Posterior vena cava (tissue), 2 donors: ENCODE measurements around the gene PADI3. TPM values are rescaled to one million over a fixed set of nuclear protein-coding genes. Genes with fewer than 3 reads are reported as not detected.

Experiments used
- DNase-seq: peaks from one replicate; pipeline ENCODE4 v3.0.0-alpha.2; 2020; ENCODE audit warnings: low spot score
- intact Hi-C, 2 donors: fragments of 100-400 bp; cut with DNase I; formaldehyde crosslinking; loops; one replicate each; pipeline versions ENCODE4 v1.14.1 to v1.14.2; 2022 to 2023
- long read RNA-seq, 2 donors: library from polyadenylated mRNA; unstranded; transcript quantifications; one replicate each; pipeline ENCODE4 v2.0.0, GENCODE V29; 2020 to 2021
- total RNA-seq, 2 donors: library from RNA; stranded (reverse); fragmentation: NEBNext Ultra II Directional; extraction: Animal tissue kit (Norgen Biotek cat#: 25700); gene quantifications; one replicate each; pipeline ENCODE4 v1.2.1, GENCODE V29; 2021
- donor health status: DM: yes; HTN: yes; CAD: no.
- donor health status: DM: yes; HTN: yes; CAD: no.

PADI3 gene, protein sequence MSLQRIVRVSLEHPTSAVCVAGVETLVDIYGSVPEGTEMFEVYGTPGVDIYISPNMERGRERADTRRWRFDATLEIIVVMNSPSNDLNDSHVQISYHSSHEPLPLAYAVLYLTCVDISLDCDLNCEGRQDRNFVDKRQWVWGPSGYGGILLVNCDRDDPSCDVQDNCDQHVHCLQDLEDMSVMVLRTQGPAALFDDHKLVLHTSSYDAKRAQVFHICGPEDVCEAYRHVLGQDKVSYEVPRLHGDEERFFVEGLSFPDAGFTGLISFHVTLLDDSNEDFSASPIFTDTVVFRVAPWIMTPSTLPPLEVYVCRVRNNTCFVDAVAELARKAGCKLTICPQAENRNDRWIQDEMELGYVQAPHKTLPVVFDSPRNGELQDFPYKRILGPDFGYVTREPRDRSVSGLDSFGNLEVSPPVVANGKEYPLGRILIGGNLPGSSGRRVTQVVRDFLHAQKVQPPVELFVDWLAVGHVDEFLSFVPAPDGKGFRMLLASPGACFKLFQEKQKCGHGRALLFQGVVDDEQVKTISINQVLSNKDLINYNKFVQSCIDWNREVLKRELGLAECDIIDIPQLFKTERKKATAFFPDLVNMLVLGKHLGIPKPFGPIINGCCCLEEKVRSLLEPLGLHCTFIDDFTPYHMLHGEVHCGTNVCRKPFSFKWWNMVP
- total RNA-seq = not detected
- long read RNA-seq, donor 1 = 0 reads
- long read RNA-seq, donor 2 = 0 reads

GRCh38 chr1:17248781-17249180 lies at the start of gene PADI3:
Gene PADI3, plus strand, starts transcription at chr1:17249098. Its CDS starts 40 bp downstream, at chr1:17249138.
- intact Hi-C loops = no loop called here
- no peak for DNase-seq

DNA sequence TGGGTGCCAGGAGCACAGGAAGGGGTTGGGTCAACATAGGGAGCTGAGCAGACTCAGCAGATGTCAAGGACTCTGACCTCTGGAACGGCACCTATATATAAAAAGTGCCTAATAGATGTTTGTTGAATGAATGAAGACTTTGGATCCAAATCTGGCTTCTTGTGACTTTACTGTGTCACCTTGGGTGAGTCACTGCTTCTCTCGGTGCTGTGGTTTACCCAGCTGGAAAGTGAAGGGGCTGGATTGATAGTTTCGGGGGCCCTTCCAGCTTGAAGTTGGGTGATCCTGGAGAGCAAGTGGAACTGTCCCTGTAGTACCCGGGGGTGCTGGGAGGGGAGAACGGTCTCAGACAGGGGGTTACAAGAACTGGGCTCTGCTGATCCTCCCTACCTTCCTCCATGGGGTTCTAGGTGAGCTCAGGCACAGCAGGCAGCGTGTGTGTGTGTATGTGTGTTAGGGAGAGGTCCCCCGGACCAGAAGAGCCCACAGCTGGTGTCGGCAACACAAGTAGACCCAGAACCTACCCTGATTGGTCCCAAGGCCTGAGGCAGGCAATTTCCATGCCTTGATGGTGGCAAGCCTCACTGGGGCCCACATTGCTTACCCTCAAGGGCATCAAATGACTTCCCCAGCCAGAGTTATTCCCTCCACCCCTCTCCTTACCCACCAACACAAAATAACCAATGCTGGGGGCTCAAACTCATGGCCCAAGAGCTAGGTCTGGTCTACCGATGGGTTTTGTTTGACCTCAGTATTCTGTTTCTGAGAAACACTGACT lies 49.4 kb upstream of the PADI3 start:
- DNase-seq = peak; percentile 70

GRCh38 chr1:17200246-17200645 lies 48.7 kb upstream of the PADI3 start:
- intact Hi-C loops = no loop called here
- no peak for DNase-seq

More for the DNA sequence above, 49.4 kb upstream of the PADI3 start:
- intact Hi-C loops = no loop called here

GRCh38 chr1:17200756-17201155 lies 48.1 kb upstream of the PADI3 start:
- intact Hi-C loops = no loop called here
- no peak for DNase-seq

GRCh38 chr1:17201201-17202021 lies 47.5 kb upstream of the PADI3 start:
- peak; percentile 45 for DNase-seq
- intact Hi-C loops = no loop called here

- peak; percentile 51 for DNase-seq
- intact Hi-C loops = no loop called here
These were observed 44.1 kb upstream of the PADI3 start, which contains the start of gene PADI1 for GRCh38 chr1:17204546-17205440. Gene PADI1, plus strand, starts transcription at chr1:17205128. Its CDS starts 90 bp downstream, at chr1:17205218.

DNA sequence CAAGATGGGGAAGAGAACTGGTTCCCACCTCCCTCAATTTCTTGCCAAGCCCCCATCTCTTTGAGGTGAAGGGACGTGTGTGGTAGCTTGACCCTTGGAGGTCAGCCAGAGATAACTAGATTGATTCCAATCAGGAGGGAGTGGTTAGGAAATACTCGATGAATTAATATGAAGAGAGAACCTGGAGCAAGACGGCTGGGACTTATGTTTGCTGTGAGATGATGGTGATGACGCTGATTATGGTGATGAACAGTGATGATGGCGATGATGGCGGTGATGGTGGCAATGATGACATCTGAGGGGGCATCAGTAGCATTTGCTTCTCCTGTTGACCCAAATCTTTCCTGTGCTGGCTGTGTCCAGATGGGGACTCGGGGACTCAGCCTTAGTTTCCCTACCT lies 43.2 kb upstream of the PADI3 start:
- no peak for DNase-seq
- intact Hi-C loops = no loop called here

- intact Hi-C loops = no loop called here
- DNase-seq = no peak
These were observed 42.7 kb upstream of the PADI3 start for GRCh38 chr1:17206196-17206595.

GRCh38 chr1:17207046-17207445 lies 41.9 kb upstream of the PADI3 start:
- intact Hi-C loops = no loop called here
- DNase-seq = no peak

GRCh38 chr1:17207540-17207939 lies 41.4 kb upstream of the PADI3 start:
- DNase-seq = no peak

GRCh38 chr1:17207966-17208418 lies 40.9 kb upstream of the PADI3 start:
- intact Hi-C loops = no loop called here
- DNase-seq = no peak

More at GRCh38 chr1:17207540-17207939, 41.4 kb upstream of the PADI3 start:
- intact Hi-C loops = no loop called here

- intact Hi-C loops = no loop called here
These were observed 40.4 kb upstream of the PADI3 start for GRCh38 chr1:17208546-17208945.

GRCh38 chr1:17209430-17209829 lies 39.5 kb upstream of the PADI3 start:
- intact Hi-C loops = no loop called here
- DNase-seq = no peak

More at GRCh38 chr1:17208546-17208945, 40.4 kb upstream of the PADI3 start:
- no peak for DNase-seq

GRCh38 chr1:17210176-17210575 lies 38.7 kb upstream of the PADI3 start:
- DNase-seq = no peak
- intact Hi-C loops = no loop called here

DNA sequence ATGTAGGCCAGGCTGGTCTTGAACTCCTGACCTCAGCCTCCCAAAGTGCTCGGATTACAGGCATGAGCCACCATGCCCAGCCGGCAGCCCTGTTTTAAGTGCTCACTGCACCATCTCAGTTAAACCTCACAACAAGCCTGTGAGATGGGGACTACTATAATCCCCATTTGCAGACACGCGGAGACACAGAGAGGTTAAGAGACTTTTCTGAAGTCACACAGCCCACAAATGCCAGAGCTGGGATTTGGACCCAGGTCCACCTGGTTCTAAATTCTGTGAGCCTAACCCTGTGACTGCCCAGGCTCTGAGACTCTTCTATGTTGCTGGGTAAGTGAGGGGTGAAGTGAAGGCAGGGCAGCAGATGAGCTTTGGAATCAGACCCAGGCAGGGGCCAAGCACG lies 37.5 kb upstream of the PADI3 start:
- intact Hi-C loops = no loop called here
- no peak for DNase-seq

DNA sequence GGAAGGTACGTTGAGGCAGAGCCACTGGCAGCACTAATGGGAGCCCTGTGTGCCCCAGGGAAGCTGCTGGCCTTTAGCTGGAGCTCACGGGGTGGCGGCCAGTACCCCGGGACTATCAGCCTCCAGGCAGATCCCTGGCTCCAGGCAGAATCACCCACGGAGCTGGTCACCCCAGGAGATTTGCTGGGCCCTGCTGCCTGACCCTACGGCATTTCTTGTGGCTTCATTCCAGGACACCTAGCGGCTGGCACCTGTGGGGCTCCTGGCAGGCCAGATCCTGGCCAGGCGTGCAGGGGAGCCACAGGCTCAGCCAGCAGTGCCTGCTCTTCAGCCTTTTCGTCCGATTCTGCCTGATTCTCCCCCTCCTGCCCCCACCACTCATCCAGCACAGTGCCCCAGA lies 36.9 kb upstream of the PADI3 start:
- DNase-seq = no peak
- intact Hi-C loops = no loop called here

DNA sequence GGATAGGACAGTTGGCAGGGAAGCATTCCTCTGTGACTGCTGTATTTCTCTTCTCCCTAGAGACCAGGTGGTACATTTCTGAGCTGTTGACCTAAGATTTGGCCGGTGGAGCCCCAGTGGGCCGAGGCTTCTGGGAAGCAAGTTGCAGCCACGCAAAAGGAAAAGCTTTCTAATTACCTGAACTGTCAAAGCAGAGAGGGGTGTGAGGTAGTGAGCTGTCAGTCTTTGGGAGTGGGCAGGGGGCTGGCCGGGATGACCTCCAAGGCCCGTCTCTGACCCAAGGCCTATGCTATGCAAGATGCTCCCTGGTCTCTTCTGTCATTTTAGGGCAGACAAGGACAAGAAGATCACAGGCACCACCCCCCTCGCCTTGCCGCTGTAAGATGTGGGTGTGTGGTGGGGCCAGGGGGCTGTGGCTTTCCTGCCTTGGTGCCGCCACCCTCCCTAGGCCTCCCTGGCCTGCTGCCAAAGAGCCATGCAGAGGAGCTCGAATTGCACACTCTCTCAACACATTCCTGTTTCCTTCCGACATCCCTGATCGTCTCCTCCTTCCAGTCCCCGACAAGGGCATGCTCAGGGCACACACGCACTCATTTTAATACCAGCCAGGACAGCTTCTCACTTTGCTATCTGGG lies 36.3 kb upstream of the PADI3 start:
- no peak for DNase-seq
- intact Hi-C loops = no loop called here
